ENCODE results near the gene CPNE5. TPM values are rescaled to one million over a fixed set of nuclear protein-coding genes. Genes with fewer than 3 reads are reported as not detected.

The CPNE5 gene
- total RNA-seq, 4 donors from 2014 or later, result 0.39 to 3.0 (median 1.4) TPM

GRCh38 chr6:36853325-36853724, 14.1 kb upstream of the CPNE5 start:
- Histone ChIP-seq H3K36me3 (peaks cover 0 to 37% (median 0%) of the 10 kb centered on the region in 3 donors), H3K4me1 (peaks cover 0 to 16% (median 7%) of the 10 kb centered on the region in 4 donors), H3K4me3 (no peak overlapping the region), H3K9me3 (peaks cover 0 to 6% (median 0%) of the 10 kb centered on the region in 4 donors), H3K27me3 (no peaks in the 10 kb centered on the region), H3K27ac (peak overlapping the region in 2 of 4 donors; percentile 5 to 21)
- TF ChIP-seq EP300 (IDR thresholded peaks at IDR 0.05) (peak in 1 of 2 donors; percentile 53), POLR2A (IDR thresholded peaks at IDR 0.05) (no peak), CTCF (IDR thresholded peaks at IDR 0.05) (no peak)
- WGBS, 2 donors, result 62 to 72% methylated on average over 5 of the region's 5 CpGs
- DNase-seq (ENCODE audit: low spot score in 2 of 2), result peak in 1 of 2 donors; percentile 54

- Histone ChIP-seq H3K27me3 (no peaks in the 10 kb centered on the region), H3K9me3 (peaks cover 0 to 6% (median 0%) of the 10 kb centered on the region in 4 donors), H3K4me1 (peaks cover 0 to 16% (median 7%) of the 10 kb centered on the region in 4 donors), H3K36me3 (peaks cover 0 to 37% (median 0%) of the 10 kb centered on the region in 3 donors), H3K27ac (peak overlapping the region in 1 of 4 donors; percentile 5), H3K4me3 (no peak overlapping the region)
- DNase-seq (ENCODE audit: low spot score in 2 of 2), result no peak
- 60 to 67% methylated on average over 4 of the region's 4 CpGs for WGBS, 2 donors
- no peak for TF ChIP-seq POLR2A (IDR thresholded peaks at IDR 0.05)
- no peak for TF ChIP-seq EP300 (IDR thresholded peaks at IDR 0.05)
- no peak for TF ChIP-seq CTCF (IDR thresholded peaks at IDR 0.05)
These were observed 13.4 kb upstream of the CPNE5 start for GRCh38 chr6:36852481-36853147.

GRCh38 chr6:36851626-36852025, 12.4 kb upstream of the CPNE5 start:
- no peak overlapping the region for H3K4me3 ChIP-seq
- WGBS, 2 donors, result 37 to 56% methylated on average over 4 of the region's 4 CpGs
- H3K27me3 ChIP-seq, result no peaks in the 10 kb centered on the region
- TF ChIP-seq POLR2A (IDR thresholded peaks at IDR 0.05), result no peak
- H3K27ac ChIP-seq, result no peak overlapping the region
- H3K4me1 ChIP-seq, result peaks cover 0 to 16% (median 7%) of the 10 kb centered on the region in 4 donors
- peaks cover 0 to 6% (median 0%) of the 10 kb centered on the region in 4 donors for H3K9me3 ChIP-seq
- H3K36me3 ChIP-seq, result peaks cover 0 to 37% (median 0%) of the 10 kb centered on the region in 3 donors
- DNase-seq (ENCODE audit: low spot score in 2 of 2), result no peak

DNA sequence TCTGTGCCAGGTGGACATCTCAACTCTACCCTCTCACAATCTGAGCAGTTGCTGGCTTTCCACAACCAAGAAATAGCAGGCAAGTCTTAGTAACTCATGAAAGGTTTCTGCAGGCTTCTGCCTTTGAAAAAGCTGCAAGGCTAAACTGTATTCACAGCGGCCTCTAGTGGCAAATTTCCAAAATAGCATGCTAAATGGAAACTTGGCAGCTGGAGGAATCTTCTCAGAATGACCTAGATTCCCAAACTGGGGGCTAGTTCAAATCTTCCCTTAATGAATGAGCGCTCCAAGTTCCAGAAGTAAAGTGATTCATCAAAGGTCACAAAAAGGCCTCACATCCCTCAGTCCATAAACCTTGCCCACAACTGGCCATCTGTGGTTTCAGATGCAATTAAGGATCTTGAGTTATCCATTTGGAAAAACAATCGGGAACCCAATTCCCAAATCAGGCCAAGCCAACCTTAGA, 11.9 kb upstream of the CPNE5 start:
- peak in 1 of 2 donors; percentile 35 for TF ChIP-seq EP300 (IDR thresholded peaks at IDR 0.05)
- TF ChIP-seq CTCF (IDR thresholded peaks at IDR 0.05), result peak; percentile 50 to 65 (median 63)
- TF ChIP-seq POLR2A (IDR thresholded peaks at IDR 0.05), result no peak
- 35 to 46% methylated on average over 3 of the region's 3 CpGs for WGBS, 2 donors
- Histone ChIP-seq H3K9me3 (peaks cover 0 to 6% (median 0%) of the 10 kb centered on the region in 4 donors), H3K27me3 (no peaks in the 10 kb centered on the region), H3K4me1 (peaks cover 0 to 16% (median 7%) of the 10 kb centered on the region in 4 donors), H3K27ac (no peak overlapping the region), H3K36me3 (peaks cover 0 to 34% (median 0%) of the 10 kb centered on the region in 3 donors), H3K4me3 (no peak overlapping the region)
- peak in 1 of 2 donors; percentile 72 for DNase-seq (ENCODE audit: low spot score in 2 of 2)

- no peak for DNase-seq (ENCODE audit: low spot score in 2 of 2)
- WGBS, 2 donors, result 86 to 87% methylated on average over 9 of the region's 9 CpGs
These were observed 10.8 kb upstream of the CPNE5 start for GRCh38 chr6:36850021-36850420.

More at GRCh38 chr6:36850021-36850420, 10.8 kb upstream of the CPNE5 start:
- Histone ChIP-seq H3K9me3 (peaks cover 0 to 6% (median 0%) of the 10 kb centered on the region in 4 donors), H3K36me3 (peaks cover 0 to 22% (median 0%) of the 10 kb centered on the region in 3 donors), H3K4me1 (peaks cover 0 to 16% (median 7%) of the 10 kb centered on the region in 4 donors), H3K27me3 (no peaks in the 10 kb centered on the region), H3K4me3 (no peak overlapping the region), H3K27ac (no peak overlapping the region)
- TF ChIP-seq POLR2A (IDR thresholded peaks at IDR 0.05), result no peak
- TF ChIP-seq CTCF (IDR thresholded peaks at IDR 0.05), result no peak
- no peak for TF ChIP-seq EP300 (IDR thresholded peaks at IDR 0.05)
